Trophoblast cell (in vitro differentiated cells and primary cell): ENCODE data around the gene STX4.
A peak's percentile ranks its signal among the peaks of the same experiment; 100 is the strongest.

ENCODE experiments used
- DNase-seq, 2 donors: peaks; one replicate each; pipeline ENCODE4 v3.0.0-alpha.2; 2016
- H2AFZ ChIP-seq: 2 replicates; pipeline ENCODE4 v1.6.1; 2013; ENCODE audit warnings: low read length, moderate library complexity, mild to moderate bottlenecking; ENCODE audit not compliant: insufficient read depth, poor library complexity
- H2AK5ac ChIP-seq: 2 replicates; pipeline ENCODE4 v1.6.1; 2013; ENCODE audit warnings: mild to moderate bottlenecking, low read length
- H2BK120ac ChIP-seq: 2 replicates; pipeline ENCODE4 v1.6.1; 2013; ENCODE audit warnings: low read length, mild to moderate bottlenecking, moderate library complexity; ENCODE audit not compliant: insufficient read depth, poor library complexity
- H2BK12ac ChIP-seq: 2 replicates; pipeline ENCODE4 v1.6.1; 2013; ENCODE audit warnings: mild to moderate bottlenecking, low read length, moderate library complexity
- H2BK5ac ChIP-seq: 2 replicates; pipeline ENCODE4 v1.6.1; 2013; ENCODE audit warnings: low read length, low read depth, moderate library complexity, mild to moderate bottlenecking; ENCODE audit not compliant: poor library complexity
- H3K14ac ChIP-seq: 2 replicates; pipeline ENCODE4 v1.6.1; 2013; ENCODE audit warnings: mild to moderate bottlenecking, low read length
- H3K18ac ChIP-seq: 2 replicates; pipeline ENCODE4 v1.6.1; 2013; ENCODE audit warnings: mild to moderate bottlenecking, low read length
- H3K23ac ChIP-seq: 2 replicates; pipeline ENCODE4 v1.6.1; 2013; ENCODE audit warnings: low read length
- H3K27ac ChIP-seq: 2 replicates; pipeline ENCODE4 v1.5.1; 2013; ENCODE audit warnings: low read depth, mild to moderate bottlenecking, inconsistent platforms, low read length, moderate library complexity
- H3K27me3 ChIP-seq: 2 replicates; pipeline ENCODE4 v1.6.1; 2013; ENCODE audit warnings: inconsistent platforms, mild to moderate bottlenecking, low read length, moderate library complexity; ENCODE audit not compliant: insufficient read depth
- H3K36me3 ChIP-seq, 2 experiments: 1 replicate in 1 of 2; 2 replicates in 1 of 2; pipeline ENCODE4 v1.6.1; 2013; ENCODE audit warnings: low read length in 2 of 2, mild to moderate bottlenecking in 2 of 2, moderate library complexity in 1 of 2; ENCODE audit not compliant: insufficient read depth in 2 of 2, control insufficient read depth in 1 of 2
- H3K4ac ChIP-seq: 2 replicates; pipeline ENCODE4 v1.6.1; 2013; ENCODE audit warnings: low read depth, mild to moderate bottlenecking, low read length, moderate library complexity
- H3K4me1 ChIP-seq, 2 experiments: 1 replicate in 1 of 2; 2 replicates in 1 of 2; pipeline ENCODE4 v1.6.1; 2013; ENCODE audit warnings: low read length in 2 of 2, mild to moderate bottlenecking in 2 of 2, moderate library complexity in 1 of 2; ENCODE audit not compliant: insufficient read depth in 2 of 2, control insufficient read depth in 1 of 2
- H3K4me2 ChIP-seq: 2 replicates; pipeline ENCODE4 v1.6.1; 2013; ENCODE audit warnings: inconsistent platforms, mild to moderate bottlenecking, low read length, moderate library complexity
- H3K4me3 ChIP-seq: 2 replicates; pipeline ENCODE4 v1.5.1; 2013; ENCODE audit warnings: mild to moderate bottlenecking, low read depth, low read length, inconsistent platforms
- H3K79me1 ChIP-seq: one replicate; pipeline ENCODE4 v1.6.1; 2013; ENCODE audit warnings: low read length
- H3K79me2 ChIP-seq: 2 replicates; pipeline ENCODE4 v1.6.1; 2013; ENCODE audit warnings: low read length, mild to moderate bottlenecking; ENCODE audit not compliant: control insufficient read depth, insufficient read depth, poor library complexity
- H3K9ac ChIP-seq: 2 replicates; pipeline ENCODE4 v1.6.1; 2013; ENCODE audit warnings: mild to moderate bottlenecking, low read length
- H3K9me3 ChIP-seq: 2 replicates; pipeline ENCODE4 v1.6.1; 2013; ENCODE audit warnings: low read depth, mild to moderate bottlenecking, control low read depth, inconsistent platforms, low read length; ENCODE audit not compliant: insufficient read depth
- H4K12ac ChIP-seq: 2 replicates; pipeline ENCODE4 v1.6.1; 2013; ENCODE audit warnings: low read depth, mild to moderate bottlenecking, low read length, moderate library complexity
- H4K8ac ChIP-seq: 2 replicates; pipeline ENCODE4 v1.6.1; 2013; ENCODE audit warnings: low read depth, mild to moderate bottlenecking, low read length, moderate library complexity
- H4K91ac ChIP-seq: one replicate; pipeline ENCODE4 v1.6.1; 2013; ENCODE audit warnings: low read depth, mild to moderate bottlenecking, low read length, moderate library complexity
- WGBS: extraction: QIAGEN DNeasy Blood & Tissue Kit; methylation state at CpG from one replicate; pipeline ENCODE4 v1.1.7; 2013; ENCODE audit warnings: missing lambda C conversion rate; ENCODE audit not compliant: insufficient read length, insufficient coverage; ENCODE audit errors: extremely low coverage; 5-methylcytosine and 5-hydroxymethylcytosine counted together

The STX4 gene

DNA sequence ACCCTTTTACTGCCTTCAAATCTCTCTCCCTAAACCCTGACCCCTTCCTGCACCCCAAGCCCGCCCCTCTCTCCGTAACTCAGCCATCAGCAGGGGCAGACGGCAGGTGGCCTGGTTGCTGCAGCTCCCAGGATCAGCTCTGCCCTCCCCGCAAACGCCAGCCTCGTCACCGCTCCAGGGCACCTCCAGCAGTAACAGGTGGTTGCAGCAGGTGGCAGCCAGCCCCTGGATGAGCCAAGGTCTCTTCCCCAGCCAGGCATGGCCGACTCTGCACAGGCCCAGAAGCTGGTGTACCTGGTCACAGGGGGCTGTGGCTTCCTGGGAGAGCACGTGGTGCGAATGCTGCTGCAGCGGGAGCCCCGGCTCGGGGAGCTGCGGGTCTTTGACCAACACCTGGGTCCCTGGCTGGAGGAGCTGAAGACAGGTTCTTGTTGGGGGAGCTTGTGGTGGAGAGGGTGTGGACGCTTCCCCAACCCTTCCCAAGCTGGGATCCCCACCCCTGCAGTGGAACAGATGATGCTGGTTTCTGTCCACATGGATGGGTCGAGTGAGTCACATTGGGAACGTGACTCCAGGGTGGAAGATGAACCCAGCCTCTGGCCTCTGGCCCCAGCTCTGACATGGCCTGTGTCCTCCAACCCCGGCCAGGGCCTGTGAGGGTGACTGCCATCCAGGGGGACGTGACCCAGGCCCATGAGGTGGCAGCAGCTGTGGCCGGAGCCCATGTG lies 47.8 kb upstream of the STX4 start:
- H3K4me1 ChIP-seq, result no peaks in the 10 kb centered on the region
- H2BK5ac ChIP-seq, result no peak overlapping the region
- H2BK120ac ChIP-seq, result no peak overlapping the region
- H3K9ac ChIP-seq, result no peak overlapping the region
- no peak overlapping the region for H2BK12ac ChIP-seq
- no peak overlapping the region for H3K18ac ChIP-seq
- no peaks in the 10 kb centered on the region for H3K79me1 ChIP-seq
- H3K14ac ChIP-seq, result no peak overlapping the region
- no peaks in the 10 kb centered on the region for H3K79me2 ChIP-seq
- peak; percentile 49 to 64 for DNase-seq
- H4K8ac ChIP-seq, result peak overlapping the region; percentile 47
- peak overlapping the region; percentile 9 for H4K91ac ChIP-seq
- no CpG with 5 or more reads among the region's 20 CpGs for WGBS
- peak overlapping the region; percentile 26 for H3K4me2 ChIP-seq
- peaks cover 4% of the 10 kb centered on the region for H3K9me3 ChIP-seq
- no peak overlapping the region for H3K4ac ChIP-seq
- no peak overlapping the region for H2AK5ac ChIP-seq
- H3K23ac ChIP-seq, result no peak overlapping the region
- H4K12ac ChIP-seq, result no peak overlapping the region
- H3K27me3 ChIP-seq, result no peaks in the 10 kb centered on the region
- H3K27ac ChIP-seq, result no peak overlapping the region
- H3K4me3 ChIP-seq, result no peak overlapping the region
- H2AFZ ChIP-seq, result no peak overlapping the region
- peaks cover 36 to 42% of the 10 kb centered on the region in 2 experiments for H3K36me3 ChIP-seq

DNA sequence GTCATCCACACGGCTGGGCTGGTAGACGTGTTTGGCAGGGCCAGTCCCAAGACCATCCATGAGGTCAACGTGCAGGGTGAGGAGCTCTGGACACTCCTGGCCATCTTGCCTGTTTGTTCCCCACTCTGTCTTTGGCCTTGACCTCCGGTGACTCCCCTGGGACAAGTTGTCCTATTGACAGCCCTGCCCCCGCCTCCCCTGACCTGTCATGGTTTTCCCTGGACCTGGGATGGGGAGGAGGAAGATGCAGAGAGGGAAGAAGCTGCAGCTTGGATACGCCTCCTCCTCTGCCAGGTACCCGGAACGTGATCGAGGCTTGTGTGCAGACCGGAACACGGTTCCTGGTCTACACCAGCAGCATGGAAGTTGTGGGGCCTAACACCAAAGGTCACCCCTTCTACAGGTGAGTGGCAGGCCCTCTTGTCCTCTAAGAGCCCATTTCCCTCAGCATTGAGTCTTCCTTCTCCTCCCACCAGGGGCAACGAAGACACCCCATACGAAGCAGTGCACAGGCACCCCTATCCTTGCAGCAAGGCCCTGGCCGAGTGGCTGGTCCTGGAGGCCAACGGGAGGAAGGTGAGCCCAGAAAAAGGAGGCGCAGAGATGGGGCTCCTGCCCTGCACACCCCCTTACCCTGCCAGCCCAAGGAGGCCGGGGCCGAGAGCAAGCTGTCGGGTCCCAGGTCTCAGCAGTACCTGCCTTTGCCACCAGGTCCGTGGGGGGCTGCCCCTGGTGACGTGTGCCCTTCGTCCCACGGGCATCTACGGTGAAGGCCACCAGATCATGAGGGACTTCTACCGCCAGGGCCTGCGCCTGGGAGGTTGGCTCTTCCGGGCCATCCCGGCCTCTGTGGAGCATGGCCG lies 47.0 kb upstream of the STX4 start:
- Histone ChIP-seq H3K9ac (no peak overlapping the region), H2BK12ac (no peak overlapping the region), H3K27me3 (no peaks in the 10 kb centered on the region)

DNA sequence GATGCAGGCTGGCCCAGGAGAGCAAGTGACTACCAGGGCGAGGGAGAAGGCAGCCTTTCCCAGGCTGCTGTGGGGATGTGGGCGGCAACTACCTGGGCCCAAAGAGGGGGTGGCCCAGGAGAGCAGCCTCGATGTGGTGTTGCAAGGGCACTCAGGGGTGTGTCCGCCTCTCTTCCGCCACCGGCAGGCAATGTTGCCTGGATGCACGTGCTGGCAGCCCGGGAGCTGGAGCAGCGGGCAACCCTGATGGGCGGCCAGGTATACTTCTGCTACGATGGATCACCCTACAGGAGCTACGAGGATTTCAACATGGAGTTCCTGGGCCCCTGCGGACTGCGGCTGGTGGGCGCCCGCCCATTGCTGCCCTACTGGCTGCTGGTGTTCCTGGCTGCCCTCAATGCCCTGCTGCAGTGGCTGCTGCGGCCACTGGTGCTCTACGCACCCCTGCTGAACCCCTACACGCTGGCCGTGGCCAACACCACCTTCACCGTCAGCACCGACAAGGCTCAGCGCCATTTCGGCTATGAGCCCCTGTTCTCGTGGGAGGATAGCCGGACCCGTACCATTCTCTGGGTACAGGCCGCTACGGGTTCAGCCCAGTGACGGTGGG lies 45.7 kb upstream of the STX4 start:
- H3K23ac ChIP-seq, result no peak overlapping the region
- no peaks in the 10 kb centered on the region for H3K79me2 ChIP-seq
- H3K27me3 ChIP-seq, result no peaks in the 10 kb centered on the region
- H3K9me3 ChIP-seq, result peaks cover 5% of the 10 kb centered on the region
- no peak overlapping the region for H2AK5ac ChIP-seq
- no peak overlapping the region for H4K12ac ChIP-seq
- no peak overlapping the region for H4K91ac ChIP-seq
- no CpG with 5 or more reads among the region's 30 CpGs for WGBS
- H2BK120ac ChIP-seq, result no peak overlapping the region
- H3K9ac ChIP-seq, result no peak overlapping the region
- H3K4ac ChIP-seq, result no peak overlapping the region
- no peak overlapping the region for H3K4me3 ChIP-seq
- H3K36me3 ChIP-seq, result peaks cover 20 to 24% of the 10 kb centered on the region in 2 experiments
- H4K8ac ChIP-seq, result no peak overlapping the region
- H2BK12ac ChIP-seq, result no peak overlapping the region
- DNase-seq, result no peak
- H2AFZ ChIP-seq, result no peak overlapping the region
- no peak overlapping the region for H2BK5ac ChIP-seq
- no peaks in the 10 kb centered on the region for H3K4me1 ChIP-seq
- no peak overlapping the region for H3K14ac ChIP-seq
- H3K79me1 ChIP-seq, result no peaks in the 10 kb centered on the region
- no peak overlapping the region for H3K4me2 ChIP-seq
- H3K18ac ChIP-seq, result no peak overlapping the region
- H3K27ac ChIP-seq, result no peak overlapping the region

More for the DNA sequence above, 47.0 kb upstream of the STX4 start:
- no peaks in the 10 kb centered on the region for H3K79me2 ChIP-seq
- no peak overlapping the region for H3K4me2 ChIP-seq
- no peak overlapping the region for H2AFZ ChIP-seq
- WGBS, result no CpG with 5 or more reads among the region's 29 CpGs
- no peak overlapping the region for H2BK120ac ChIP-seq
- no peak for DNase-seq
- H3K18ac ChIP-seq, result no peak overlapping the region
- no peak overlapping the region for H4K91ac ChIP-seq
- H4K8ac ChIP-seq, result no peak overlapping the region
- H3K27ac ChIP-seq, result no peak overlapping the region
- no peak overlapping the region for H3K4me3 ChIP-seq
- H2AK5ac ChIP-seq, result no peak overlapping the region
- H3K79me1 ChIP-seq, result no peaks in the 10 kb centered on the region
- no peak overlapping the region for H3K23ac ChIP-seq
- no peaks in the 10 kb centered on the region for H3K4me1 ChIP-seq
- no peak overlapping the region for H3K14ac ChIP-seq
- peaks cover 4% of the 10 kb centered on the region for H3K9me3 ChIP-seq
- no peak overlapping the region for H2BK5ac ChIP-seq
- H3K4ac ChIP-seq, result no peak overlapping the region
- H3K36me3 ChIP-seq, result peaks cover 30 to 35% of the 10 kb centered on the region in 2 experiments
- no peak overlapping the region for H4K12ac ChIP-seq

DNA sequence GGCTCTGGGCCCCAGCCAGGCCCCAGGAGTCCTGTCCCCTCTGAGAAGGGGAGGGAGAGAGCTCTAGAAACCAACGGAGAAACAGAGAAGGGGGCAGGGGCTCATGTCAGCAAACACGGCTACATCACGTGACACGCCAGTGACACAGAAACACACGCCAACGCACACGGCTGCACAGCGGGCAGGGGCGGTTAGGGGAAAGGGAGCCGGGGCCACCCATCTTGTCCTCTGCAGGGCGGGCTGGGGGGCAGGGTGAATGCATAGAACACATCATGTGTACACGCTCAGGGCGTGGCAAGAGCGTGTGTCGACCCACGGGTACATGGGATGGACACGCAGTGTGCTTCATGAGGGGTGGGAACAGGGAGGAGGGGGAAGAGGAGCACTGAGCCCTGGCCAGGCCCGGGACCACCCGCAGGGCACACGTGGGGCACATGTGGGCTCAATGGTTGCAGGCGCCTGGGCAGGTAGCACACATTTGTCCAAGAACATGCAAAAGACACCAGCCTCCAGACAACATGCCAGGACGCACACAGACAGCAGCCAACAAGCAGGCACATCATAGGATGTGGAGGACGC lies 43.8 kb upstream of the STX4 start:
- H2BK5ac ChIP-seq, result no peak overlapping the region
- no peaks in the 10 kb centered on the region for H3K4me1 ChIP-seq
- H3K9ac ChIP-seq, result no peak overlapping the region
- no peak overlapping the region for H3K23ac ChIP-seq
- no peak overlapping the region for H3K18ac ChIP-seq
- no peak overlapping the region for H4K8ac ChIP-seq
- no peak for DNase-seq
- H2BK12ac ChIP-seq, result no peak overlapping the region
- peaks cover 2 to 7% of the 10 kb centered on the region in 2 experiments for H3K36me3 ChIP-seq
- H2BK120ac ChIP-seq, result no peak overlapping the region
- no peaks in the 10 kb centered on the region for H3K27me3 ChIP-seq
- H3K9me3 ChIP-seq, result peaks cover 5% of the 10 kb centered on the region
- WGBS, result no CpG with 5 or more reads among the region's 23 CpGs
- no peak overlapping the region for H2AFZ ChIP-seq
- H3K27ac ChIP-seq, result no peak overlapping the region
- H4K91ac ChIP-seq, result no peak overlapping the region
- H3K79me1 ChIP-seq, result no peaks in the 10 kb centered on the region
- H4K12ac ChIP-seq, result no peak overlapping the region
- no peak overlapping the region for H3K4ac ChIP-seq
- H3K4me3 ChIP-seq, result no peak overlapping the region
- H3K4me2 ChIP-seq, result no peak overlapping the region
- H3K79me2 ChIP-seq, result no peaks in the 10 kb centered on the region
- no peak overlapping the region for H3K14ac ChIP-seq
- no peak overlapping the region for H2AK5ac ChIP-seq
